ENCODE results near the gene BPIFA1.

DNA sequence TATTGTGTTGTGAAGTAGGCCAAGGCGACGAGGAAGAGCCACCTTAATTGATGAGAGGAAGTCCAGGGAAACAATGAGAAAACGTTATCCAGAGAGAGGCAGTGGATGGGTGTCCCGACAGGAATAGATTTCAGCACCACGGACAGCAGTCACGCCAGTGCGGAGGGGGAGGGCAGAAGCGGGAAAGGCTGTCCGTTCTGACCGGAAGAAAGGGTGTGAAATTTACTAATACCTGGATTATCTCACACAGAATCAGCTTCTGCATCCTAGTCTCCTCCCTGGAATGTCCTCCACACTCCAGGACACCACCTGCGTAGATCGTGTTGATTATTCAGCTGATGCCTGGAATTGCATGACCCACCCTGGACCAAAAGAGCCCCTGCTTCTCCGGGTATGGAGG is 26.0 kb upstream of the BPIFA1 start:
- TF ChIP-seq, protein P1, sequence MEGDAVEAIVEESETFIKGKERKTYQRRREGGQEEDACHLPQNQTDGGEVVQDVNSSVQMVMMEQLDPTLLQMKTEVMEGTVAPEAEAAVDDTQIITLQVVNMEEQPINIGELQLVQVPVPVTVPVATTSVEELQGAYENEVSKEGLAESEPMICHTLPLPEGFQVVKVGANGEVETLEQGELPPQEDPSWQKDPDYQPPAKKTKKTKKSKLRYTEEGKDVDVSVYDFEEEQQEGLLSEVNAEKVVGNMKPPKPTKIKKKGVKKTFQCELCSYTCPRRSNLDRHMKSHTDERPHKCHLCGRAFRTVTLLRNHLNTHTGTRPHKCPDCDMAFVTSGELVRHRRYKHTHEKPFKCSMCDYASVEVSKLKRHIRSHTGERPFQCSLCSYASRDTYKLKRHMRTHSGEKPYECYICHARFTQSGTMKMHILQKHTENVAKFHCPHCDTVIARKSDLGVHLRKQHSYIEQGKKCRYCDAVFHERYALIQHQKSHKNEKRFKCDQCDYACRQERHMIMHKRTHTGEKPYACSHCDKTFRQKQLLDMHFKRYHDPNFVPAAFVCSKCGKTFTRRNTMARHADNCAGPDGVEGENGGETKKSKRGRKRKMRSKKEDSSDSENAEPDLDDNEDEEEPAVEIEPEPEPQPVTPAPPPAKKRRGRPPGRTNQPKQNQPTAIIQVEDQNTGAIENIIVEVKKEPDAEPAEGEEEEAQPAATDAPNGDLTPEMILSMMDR (IDR thresholded peaks at IDR 0.05; ENCODE audit: insufficient read depth, low read depth, low read length): no peak
- no peak for TF ChIP-seq EZH2 (IDR thresholded peaks at IDR 0.05; ENCODE audit: insufficient read depth, low read length)

Measured in astrocyte (in vitro differentiated cells and primary cell).